HG03103 (cell line): ENCODE data around the gene ADCY7.
"Not testable (repeated sequence)": the region's sequence is repeated elsewhere in the genome, so short reads cannot be mapped to it uniquely, and the experiment has no call there.

Source experiments
- ATAC-seq: cut with Tn5 transposase; IDR thresholded peaks from one replicate; pipeline ENCODE4 v1.9.1; 2021; ENCODE audit warnings: low read depth; ENCODE audit not compliant: unreplicated experiment

Gene ADCY7

GRCh38 chr16:50329446-50330189 is 63.3 kb downstream of the ADCY7 start:
- no peak for ATAC-seq

GRCh38 chr16:50331570-50331969 is 65.2 kb downstream of the ADCY7 start:
- ATAC-seq, result no peak

- no peak for ATAC-seq
Observed at GRCh38 chr16:50332599-50332998, 66.2 kb downstream of the ADCY7 start.

GRCh38 chr16:50334106-50334975 is 68.0 kb downstream of the ADCY7 start:
- no peak for ATAC-seq

GRCh38 chr16:50335196-50335958 is 69.0 kb downstream of the ADCY7 start:
- peak; percentile 78 for ATAC-seq

- ATAC-seq, result no peak
Observed at GRCh38 chr16:50336884-50337283, 70.5 kb downstream of the ADCY7 start.

- no peak for ATAC-seq
Observed at GRCh38 chr16:50338371-50339231, 72.2 kb downstream of the ADCY7 start.

GRCh38 chr16:50340578-50340977 is 74.2 kb downstream of the ADCY7 start:
- no peak for ATAC-seq

GRCh38 chr16:50343566-50343965 is 77.2 kb downstream of the ADCY7 start:
- not testable (repeated sequence) for ATAC-seq

- ATAC-seq, result not testable (repeated sequence)
Observed at GRCh38 chr16:50345210-50345609, 78.9 kb downstream of the ADCY7 start.

GRCh38 chr16:50351116-50351515 is 84.8 kb downstream of the ADCY7 start:
- ATAC-seq, result no peak

GRCh38 chr16:50351952-50352351 is 85.6 kb downstream of the ADCY7 start:
- no peak for ATAC-seq

GRCh38 chr16:50354082-50354481 is 87.7 kb downstream of the ADCY7 start:
- no peak for ATAC-seq

GRCh38 chr16:50354629-50355456 is 88.5 kb downstream of the ADCY7 start:
- ATAC-seq, result no peak

- no peak for ATAC-seq
Observed at GRCh38 chr16:50359626-50360025, 93.3 kb downstream of the ADCY7 start.

GRCh38 chr16:50360033-50360778 is 93.9 kb downstream of the ADCY7 start:
- ATAC-seq, result no peak

- no peak for ATAC-seq
Observed at GRCh38 chr16:50360779-50361178, 94.4 kb downstream of the ADCY7 start.

- no peak for ATAC-seq
Observed at GRCh38 chr16:50363656-50364055, 97.3 kb downstream of the ADCY7 start.
